ENCODE data around the gene LY6G6D. TPM values are rescaled to one million over a fixed set of nuclear protein-coding genes. Genes with fewer than 3 reads are reported as not detected.
A peak's percentile ranks its signal among the peaks of the same experiment; 100 is the strongest.

LY6G6D gene
- total and polyA plus RNA-seq, 4 donors: not detected

DNA sequence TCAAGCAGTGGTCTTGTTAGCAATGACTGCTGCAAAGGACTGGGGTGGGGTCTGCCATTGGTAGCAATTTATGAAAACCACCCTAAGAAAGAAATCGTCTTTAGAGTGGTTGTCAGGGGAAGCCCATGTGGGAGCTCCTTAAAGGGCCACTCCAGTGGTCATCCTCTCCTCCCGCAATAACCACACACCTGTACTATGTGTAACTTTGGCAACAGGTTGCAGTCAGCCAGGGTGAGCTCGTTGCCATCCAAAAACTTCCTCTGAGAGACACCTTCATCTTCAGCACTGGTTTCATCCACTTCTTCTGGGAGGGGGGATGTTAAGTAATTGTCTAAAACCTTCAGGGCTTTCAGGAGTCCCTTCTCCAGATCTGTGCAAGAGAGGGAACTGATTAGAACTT, 16.9 kb downstream of the LY6G6D start:
- H3K4me1 ChIP-seq (ENCODE audit: control insufficient read depth in 4 of 4, insufficient read depth in 4 of 4, low read length in 3 of 4): peaks cover 9 to 46% (median 30%) of the 10 kb centered on the region in 4 donors
- no peak overlapping the region for H3K9ac ChIP-seq (ENCODE audit: low read depth in 1 of 2, low read length in 2 of 2)
- WGBS: 73% methylated on average over 3 of the region's 3 CpGs
- H3K9me3 ChIP-seq (ENCODE audit: control insufficient read depth in 4 of 4, low read length in 3 of 4): no peaks in the 10 kb centered on the region
- DNase-seq (ENCODE audit: low spot score): no peak
- H3K27me3 ChIP-seq (ENCODE audit: control insufficient read depth in 4 of 4, insufficient read depth in 4 of 4, low read length in 3 of 4): no peaks in the 10 kb centered on the region
- H3K27ac ChIP-seq (ENCODE audit: low read depth in 1 of 2, low read length in 2 of 2): no peak overlapping the region
- H3K36me3 ChIP-seq (ENCODE audit: control insufficient read depth in 4 of 4, insufficient read depth in 3 of 4, low read depth in 1 of 4, low read length in 3 of 4): peaks cover 8 to 25% (median 20%) of the 10 kb centered on the region in 4 donors
- H3K4me3 ChIP-seq (ENCODE audit: low read depth in 1 of 3, low read length in 3 of 3): no peak overlapping the region
- TF ChIP-seq, protein P1, sequence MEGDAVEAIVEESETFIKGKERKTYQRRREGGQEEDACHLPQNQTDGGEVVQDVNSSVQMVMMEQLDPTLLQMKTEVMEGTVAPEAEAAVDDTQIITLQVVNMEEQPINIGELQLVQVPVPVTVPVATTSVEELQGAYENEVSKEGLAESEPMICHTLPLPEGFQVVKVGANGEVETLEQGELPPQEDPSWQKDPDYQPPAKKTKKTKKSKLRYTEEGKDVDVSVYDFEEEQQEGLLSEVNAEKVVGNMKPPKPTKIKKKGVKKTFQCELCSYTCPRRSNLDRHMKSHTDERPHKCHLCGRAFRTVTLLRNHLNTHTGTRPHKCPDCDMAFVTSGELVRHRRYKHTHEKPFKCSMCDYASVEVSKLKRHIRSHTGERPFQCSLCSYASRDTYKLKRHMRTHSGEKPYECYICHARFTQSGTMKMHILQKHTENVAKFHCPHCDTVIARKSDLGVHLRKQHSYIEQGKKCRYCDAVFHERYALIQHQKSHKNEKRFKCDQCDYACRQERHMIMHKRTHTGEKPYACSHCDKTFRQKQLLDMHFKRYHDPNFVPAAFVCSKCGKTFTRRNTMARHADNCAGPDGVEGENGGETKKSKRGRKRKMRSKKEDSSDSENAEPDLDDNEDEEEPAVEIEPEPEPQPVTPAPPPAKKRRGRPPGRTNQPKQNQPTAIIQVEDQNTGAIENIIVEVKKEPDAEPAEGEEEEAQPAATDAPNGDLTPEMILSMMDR (IDR thresholded peaks at IDR 0.05; ENCODE audit: low read depth, low read length, missing input control): no peak
- no peak for TF ChIP-seq MAX (IDR thresholded peaks at IDR 0.05)
- no peak for TF ChIP-seq ZBTB33 (IDR thresholded peaks at IDR 0.05)
- no peak for TF ChIP-seq RAD21 (IDR thresholded peaks at IDR 0.05)
- no peak for TF ChIP-seq REST (IDR thresholded peaks at IDR 0.05)

GRCh38 chr6:31733734-31734133, 18.6 kb downstream of the LY6G6D start:
- H3K4me1 ChIP-seq (ENCODE audit: control insufficient read depth in 4 of 4, insufficient read depth in 4 of 4, low read length in 3 of 4): peaks cover 15 to 56% (median 43%) of the 10 kb centered on the region in 4 donors
- WGBS: 86% methylated on average over 4 of the region's 4 CpGs
- DNase-seq (ENCODE audit: low spot score): no peak
- no peaks in the 10 kb centered on the region for H3K9me3 ChIP-seq (ENCODE audit: control insufficient read depth in 4 of 4, low read length in 3 of 4)
- H3K4me3 ChIP-seq (ENCODE audit: low read depth in 1 of 3, low read length in 3 of 3): no peak overlapping the region
- H3K27ac ChIP-seq (ENCODE audit: low read depth in 1 of 2, low read length in 2 of 2): peak overlapping the region in 1 of 2 donors; percentile 96
- H3K27me3 ChIP-seq (ENCODE audit: control insufficient read depth in 4 of 4, insufficient read depth in 4 of 4, low read length in 3 of 4): no peaks in the 10 kb centered on the region
- H3K36me3 ChIP-seq (ENCODE audit: control insufficient read depth in 4 of 4, insufficient read depth in 3 of 4, low read depth in 1 of 4, low read length in 3 of 4): peaks cover 4 to 25% (median 20%) of the 10 kb centered on the region in 4 donors
- no peak for TF ChIP-seq RXRA (IDR thresholded peaks at IDR 0.05)
- no peak overlapping the region for H3K9ac ChIP-seq (ENCODE audit: low read depth in 1 of 2, low read length in 2 of 2)

GRCh38 chr6:31734247-31734820, 19.2 kb downstream of the LY6G6D start:
- DNase-seq (ENCODE audit: low spot score): no peak
- 53% methylated on average over 2 of the region's 2 CpGs for WGBS
- H3K4me1 ChIP-seq (ENCODE audit: control insufficient read depth in 4 of 4, insufficient read depth in 4 of 4, low read length in 3 of 4): peaks cover 17 to 56% (median 42%) of the 10 kb centered on the region in 4 donors

More at GRCh38 chr6:31734247-31734820, 19.2 kb downstream of the LY6G6D start:
- Histone ChIP-seq H3K27me3 (ENCODE audit: control insufficient read depth in 4 of 4, insufficient read depth in 4 of 4, low read length in 3 of 4) (no peaks in the 10 kb centered on the region), H3K9me3 (ENCODE audit: control insufficient read depth in 4 of 4, low read length in 3 of 4) (no peaks in the 10 kb centered on the region), H3K9ac (ENCODE audit: low read depth in 1 of 2, low read length in 2 of 2) (peak overlapping the region; percentile 46 to 87), H3K36me3 (ENCODE audit: control insufficient read depth in 4 of 4, insufficient read depth in 3 of 4, low read depth in 1 of 4, low read length in 3 of 4) (peaks cover 4 to 25% (median 20%) of the 10 kb centered on the region in 4 donors), H3K4me3 (ENCODE audit: low read depth in 1 of 3, low read length in 3 of 3) (peak overlapping the region in 2 of 3 donors; percentile 53 to 84), H3K27ac (ENCODE audit: low read depth in 1 of 2, low read length in 2 of 2) (peak overlapping the region; percentile 90 to 96)
- TF ChIP-seq HNF4G (IDR thresholded peaks at IDR 0.05) (no peak), HNF4A (conservative IDR thresholded peaks at IDR 0.05) (no peak), ZBTB33 (IDR thresholded peaks at IDR 0.05) (no peak), JUND (IDR thresholded peaks at IDR 0.05) (peak; percentile 49 to 65), NR2F2 (IDR thresholded peaks at IDR 0.05) (no peak), REST (IDR thresholded peaks at IDR 0.05) (no peak), RAD21 (IDR thresholded peaks at IDR 0.05) (no peak)
